ENCODE measurements around the gene ELAVL2.
"Not testable (repeated sequence)": the region's sequence is repeated elsewhere in the genome, so short reads cannot be mapped to it uniquely, and the experiment has no call there.

The ELAVL2 gene

GRCh38 chr9:23731353-23731752, 94.7 kb downstream of the ELAVL2 start:
- no peak for DNase-seq
- Mint-ChIP-seq H3K4me3 (no peak overlapping the region), H3K9me3 (peaks cover 3% of the 10 kb centered on the region), H3K27ac (no peak overlapping the region), H3K36me3 (ENCODE audit: low read depth) (no peaks in the 10 kb centered on the region), H3K27me3 (no peaks in the 10 kb centered on the region), H3K4me1 (ENCODE audit: low read depth) (no peaks in the 10 kb centered on the region)

- Mint-ChIP-seq H3K9me3 (peaks cover 3% of the 10 kb centered on the region), H3K36me3 (ENCODE audit: low read depth) (no peaks in the 10 kb centered on the region), H3K27ac (no peak overlapping the region), H3K27me3 (no peaks in the 10 kb centered on the region), H3K4me1 (ENCODE audit: low read depth) (no peaks in the 10 kb centered on the region), H3K4me3 (no peak overlapping the region)
- no peak for DNase-seq
These were observed 95.7 kb downstream of the ELAVL2 start for GRCh38 chr9:23730364-23730763.

- H3K4me3 Mint-ChIP-seq, result no peak overlapping the region
- H3K27ac Mint-ChIP-seq, result no peak overlapping the region
- H3K9me3 Mint-ChIP-seq, result peaks cover 10% of the 10 kb centered on the region
- H3K4me1 Mint-ChIP-seq (ENCODE audit: low read depth), result no peaks in the 10 kb centered on the region
- no peaks in the 10 kb centered on the region for H3K36me3 Mint-ChIP-seq (ENCODE audit: low read depth)
- H3K27me3 Mint-ChIP-seq, result no peaks in the 10 kb centered on the region
- no peak for DNase-seq
These were observed 97.3 kb downstream of the ELAVL2 start for GRCh38 chr9:23728736-23729135.

GRCh38 chr9:23725279-23725946, 100.6 kb downstream of the ELAVL2 start:
- Mint-ChIP-seq H3K27ac (no peak overlapping the region), H3K36me3 (ENCODE audit: low read depth) (no peaks in the 10 kb centered on the region), H3K27me3 (no peaks in the 10 kb centered on the region), H3K4me1 (ENCODE audit: low read depth) (no peaks in the 10 kb centered on the region), H3K4me3 (no peak overlapping the region), H3K9me3 (peaks cover 10% of the 10 kb centered on the region)
- DNase-seq, result no peak

GRCh38 chr9:23723672-23724071, 102.4 kb downstream of the ELAVL2 start:
- no peak for DNase-seq
- H3K27ac Mint-ChIP-seq, result no peak overlapping the region
- no peaks in the 10 kb centered on the region for H3K27me3 Mint-ChIP-seq
- no peak overlapping the region for H3K4me3 Mint-ChIP-seq
- H3K9me3 Mint-ChIP-seq, result peaks cover 10% of the 10 kb centered on the region
- H3K36me3 Mint-ChIP-seq (ENCODE audit: low read depth), result no peaks in the 10 kb centered on the region
- H3K4me1 Mint-ChIP-seq (ENCODE audit: low read depth), result no peaks in the 10 kb centered on the region

GRCh38 chr9:23723048-23723447, 103.0 kb downstream of the ELAVL2 start:
- DNase-seq; H3K4me3 Mint-ChIP-seq; H3K4me1 Mint-ChIP-seq (ENCODE audit: low read depth); H3K27me3 Mint-ChIP-seq; H3K36me3 Mint-ChIP-seq (ENCODE audit: low read depth); H3K27ac Mint-ChIP-seq; H3K9me3 Mint-ChIP-seq: not testable (repeated sequence)

- Mint-ChIP-seq H3K9me3 (peaks cover 10% of the 10 kb centered on the region), H3K27me3 (no peaks in the 10 kb centered on the region), H3K4me1 (ENCODE audit: low read depth) (no peaks in the 10 kb centered on the region), H3K27ac (no peak overlapping the region), H3K36me3 (ENCODE audit: low read depth) (no peaks in the 10 kb centered on the region), H3K4me3 (no peak overlapping the region)
- DNase-seq, result no peak
These were observed 104.6 kb downstream of the ELAVL2 start for GRCh38 chr9:23721466-23721865.

- no peak overlapping the region for H3K27ac Mint-ChIP-seq
- H3K9me3 Mint-ChIP-seq, result peaks cover 4% of the 10 kb centered on the region
- no peak for DNase-seq
- no peaks in the 10 kb centered on the region for H3K27me3 Mint-ChIP-seq
- no peaks in the 10 kb centered on the region for H3K36me3 Mint-ChIP-seq (ENCODE audit: low read depth)
- H3K4me3 Mint-ChIP-seq, result no peak overlapping the region
- H3K4me1 Mint-ChIP-seq (ENCODE audit: low read depth), result no peaks in the 10 kb centered on the region
These were observed 108.5 kb downstream of the ELAVL2 start for GRCh38 chr9:23717505-23717904.

- H3K27ac Mint-ChIP-seq, result no peak overlapping the region
- H3K4me3 Mint-ChIP-seq, result no peak overlapping the region
- H3K36me3 Mint-ChIP-seq (ENCODE audit: low read depth), result no peaks in the 10 kb centered on the region
- no peaks in the 10 kb centered on the region for H3K27me3 Mint-ChIP-seq
- H3K4me1 Mint-ChIP-seq (ENCODE audit: low read depth), result no peaks in the 10 kb centered on the region
- DNase-seq, result no peak
- H3K9me3 Mint-ChIP-seq, result peaks cover 4% of the 10 kb centered on the region
These were observed 118.8 kb downstream of the ELAVL2 start for GRCh38 chr9:23707249-23707648.

GRCh38 chr9:23702311-23702922, 123.6 kb downstream of the ELAVL2 start:
- Mint-ChIP-seq H3K36me3 (ENCODE audit: low read depth) (no peaks in the 10 kb centered on the region), H3K4me1 (ENCODE audit: low read depth) (no peaks in the 10 kb centered on the region), H3K4me3 (no peak overlapping the region), H3K27me3 (no peaks in the 10 kb centered on the region), H3K27ac (no peak overlapping the region), H3K9me3 (peaks cover 8% of the 10 kb centered on the region)
- no peak for DNase-seq

GRCh38 chr9:23701291-23701690, 124.7 kb downstream of the ELAVL2 start:
- no peak overlapping the region for H3K27ac Mint-ChIP-seq
- peaks cover 8% of the 10 kb centered on the region for H3K9me3 Mint-ChIP-seq
- H3K4me1 Mint-ChIP-seq (ENCODE audit: low read depth), result no peaks in the 10 kb centered on the region
- H3K36me3 Mint-ChIP-seq (ENCODE audit: low read depth), result no peaks in the 10 kb centered on the region
- no peak for DNase-seq
- H3K4me3 Mint-ChIP-seq, result no peak overlapping the region
- no peaks in the 10 kb centered on the region for H3K27me3 Mint-ChIP-seq

GRCh38 chr9:23700359-23700758, 125.7 kb downstream of the ELAVL2 start:
- no peaks in the 10 kb centered on the region for H3K27me3 Mint-ChIP-seq
- no peak overlapping the region for H3K27ac Mint-ChIP-seq
- H3K4me3 Mint-ChIP-seq, result no peak overlapping the region
- peaks cover 8% of the 10 kb centered on the region for H3K9me3 Mint-ChIP-seq
- no peaks in the 10 kb centered on the region for H3K36me3 Mint-ChIP-seq (ENCODE audit: low read depth)
- H3K4me1 Mint-ChIP-seq (ENCODE audit: low read depth), result no peaks in the 10 kb centered on the region
- no peak for DNase-seq

GRCh38 chr9:23698161-23698560, 127.9 kb downstream of the ELAVL2 start:
- no peaks in the 10 kb centered on the region for H3K36me3 Mint-ChIP-seq (ENCODE audit: low read depth)
- no peak overlapping the region for H3K4me3 Mint-ChIP-seq
- H3K27ac Mint-ChIP-seq, result no peak overlapping the region
- no peak for DNase-seq
- no peaks in the 10 kb centered on the region for H3K4me1 Mint-ChIP-seq (ENCODE audit: low read depth)
- H3K9me3 Mint-ChIP-seq, result peaks cover 12% of the 10 kb centered on the region
- H3K27me3 Mint-ChIP-seq, result no peaks in the 10 kb centered on the region

- Mint-ChIP-seq H3K4me3 (no peak overlapping the region), H3K27me3 (no peaks in the 10 kb centered on the region), H3K36me3 (ENCODE audit: low read depth) (no peaks in the 10 kb centered on the region)
These were observed 130.5 kb downstream of the ELAVL2 start for GRCh38 chr9:23695572-23695971.

GRCh38 chr9:23693374-23693773, 132.7 kb downstream of the ELAVL2 start:
- no peaks in the 10 kb centered on the region for H3K27me3 Mint-ChIP-seq
- H3K36me3 Mint-ChIP-seq (ENCODE audit: low read depth), result no peaks in the 10 kb centered on the region
- no peak overlapping the region for H3K4me3 Mint-ChIP-seq
- no peak for DNase-seq
- H3K9me3 Mint-ChIP-seq, result peaks cover 17% of the 10 kb centered on the region
- H3K4me1 Mint-ChIP-seq (ENCODE audit: low read depth), result no peaks in the 10 kb centered on the region
- H3K27ac Mint-ChIP-seq, result no peak overlapping the region

More at GRCh38 chr9:23695572-23695971, 130.5 kb downstream of the ELAVL2 start:
- no peak for DNase-seq
- Mint-ChIP-seq H3K9me3 (peaks cover 17% of the 10 kb centered on the region), H3K27ac (no peak overlapping the region), H3K4me1 (ENCODE audit: low read depth) (no peaks in the 10 kb centered on the region)
